Thymus (tissue), 14 donors: Measurements from ENCODE around the gene SEMA6D. TPM values are rescaled to one million over a fixed set of nuclear protein-coding genes. Genes with fewer than 3 reads are reported as not detected.

Experiments
- DNase-seq, 9 donors: peaks; one replicate each; pipeline ENCODE4 v3.0.0-alpha.2; 2013; ENCODE audit warnings: low spot score in 9 of 9, low read depth in 6 of 9, missing footprints in 1 of 9
- H3K27ac ChIP-seq, 2 donors: one replicate each; pipeline ENCODE4 v1.5.1; 2013; ENCODE audit warnings: control low read depth in 1 of 2, low read depth in 1 of 2, low read length in 1 of 2, mild to moderate bottlenecking in 1 of 2, moderate library complexity in 1 of 2
- H3K27me3 ChIP-seq, 2 donors: one replicate each; pipeline ENCODE4 v1.5.1; 2013; ENCODE audit warnings: low read length in 1 of 2; ENCODE audit not compliant: control insufficient read depth in 2 of 2, insufficient read depth in 1 of 2
- H3K36me3 ChIP-seq, 2 donors: one replicate each; pipeline ENCODE4 v1.5.1; 2013; ENCODE audit warnings: low read length in 1 of 2, mild to moderate bottlenecking in 1 of 2, moderate library complexity in 1 of 2; ENCODE audit not compliant: control insufficient read depth in 2 of 2, insufficient read depth in 2 of 2
- H3K4me1 ChIP-seq, 2 donors: one replicate each; pipeline ENCODE4 v1.5.1; 2013; ENCODE audit warnings: low read length in 2 of 2; ENCODE audit not compliant: control insufficient read depth in 2 of 2, insufficient read depth in 2 of 2
- H3K4me3 ChIP-seq, 2 donors: one replicate each; pipeline ENCODE4 v1.5.1; 2013; ENCODE audit warnings: low read length in 2 of 2, control low read depth in 1 of 2, mild to moderate bottlenecking in 1 of 2
- H3K9me3 ChIP-seq, 2 donors: one replicate each; pipeline ENCODE4 v1.5.1; 2013; ENCODE audit warnings: low read length in 1 of 2, mild to moderate bottlenecking in 1 of 2; ENCODE audit not compliant: control insufficient read depth in 2 of 2, insufficient read depth in 1 of 2
- WGBS: extraction: QIAGEN DNeasy Blood & Tissue Kit; methylation state at CpG from one replicate; pipeline ENCODE4 v1.1.7; 2013; 5-methylcytosine and 5-hydroxymethylcytosine counted together
- long read RNA-seq, 10 donors: transcript quantifications; one replicate each; lab custom pipeline, GENCODE V29; 2026
- polyA plus RNA-seq: library from polyadenylated mRNA; stranded (reverse); fragments of 200-250 nt; gene quantifications from one replicate; pipeline ENCODE4 v1.2.3, GENCODE V29; 2013
- total RNA-seq: library from RNA; stranded (reverse); fragments of 120-200 nt; gene quantifications from one replicate; pipeline ENCODE4 v1.2.4, GENCODE V29; 2013
- donor health status: healthy.

SEMA6D gene, protein sequence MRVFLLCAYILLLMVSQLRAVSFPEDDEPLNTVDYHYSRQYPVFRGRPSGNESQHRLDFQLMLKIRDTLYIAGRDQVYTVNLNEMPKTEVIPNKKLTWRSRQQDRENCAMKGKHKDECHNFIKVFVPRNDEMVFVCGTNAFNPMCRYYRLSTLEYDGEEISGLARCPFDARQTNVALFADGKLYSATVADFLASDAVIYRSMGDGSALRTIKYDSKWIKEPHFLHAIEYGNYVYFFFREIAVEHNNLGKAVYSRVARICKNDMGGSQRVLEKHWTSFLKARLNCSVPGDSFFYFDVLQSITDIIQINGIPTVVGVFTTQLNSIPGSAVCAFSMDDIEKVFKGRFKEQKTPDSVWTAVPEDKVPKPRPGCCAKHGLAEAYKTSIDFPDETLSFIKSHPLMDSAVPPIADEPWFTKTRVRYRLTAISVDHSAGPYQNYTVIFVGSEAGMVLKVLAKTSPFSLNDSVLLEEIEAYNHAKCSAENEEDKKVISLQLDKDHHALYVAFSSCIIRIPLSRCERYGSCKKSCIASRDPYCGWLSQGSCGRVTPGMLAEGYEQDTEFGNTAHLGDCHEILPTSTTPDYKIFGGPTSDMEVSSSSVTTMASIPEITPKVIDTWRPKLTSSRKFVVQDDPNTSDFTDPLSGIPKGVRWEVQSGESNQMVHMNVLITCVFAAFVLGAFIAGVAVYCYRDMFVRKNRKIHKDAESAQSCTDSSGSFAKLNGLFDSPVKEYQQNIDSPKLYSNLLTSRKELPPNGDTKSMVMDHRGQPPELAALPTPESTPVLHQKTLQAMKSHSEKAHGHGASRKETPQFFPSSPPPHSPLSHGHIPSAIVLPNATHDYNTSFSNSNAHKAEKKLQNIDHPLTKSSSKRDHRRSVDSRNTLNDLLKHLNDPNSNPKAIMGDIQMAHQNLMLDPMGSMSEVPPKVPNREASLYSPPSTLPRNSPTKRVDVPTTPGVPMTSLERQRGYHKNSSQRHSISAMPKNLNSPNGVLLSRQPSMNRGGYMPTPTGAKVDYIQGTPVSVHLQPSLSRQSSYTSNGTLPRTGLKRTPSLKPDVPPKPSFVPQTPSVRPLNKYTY
- total RNA-seq (7.6 TPM), polyA plus RNA-seq (3.9 TPM)
- long read RNA-seq, donor 1 = 0 reads
- long read RNA-seq, donor 2 = 0 reads
- long read RNA-seq, donor 3 = 0 reads
- long read RNA-seq, donor 4 = 0 reads
- long read RNA-seq, donor 5, partial matches to known transcripts = 11 of 13 reads
- long read RNA-seq, donor 5, other reads (novel, unspliced or antisense) = 0 of 13 reads
- long read RNA-seq, donor 6 = 0 reads
- long read RNA-seq, donor 7, full-length matches to known transcripts = 1 of 1 reads
- long read RNA-seq, donor 7, partial matches to known transcripts = 0 of 1 reads
- long read RNA-seq, donor 7, other reads (novel, unspliced or antisense) = 0 of 1 reads
- long read RNA-seq, donor 8 = 0 reads
- long read RNA-seq, donor 9, partial matches to known transcripts = 0 of 1 reads
- long read RNA-seq, donor 9, other reads (novel, unspliced or antisense) = 0 of 1 reads
- long read RNA-seq, donor 10 = 0 reads

DNA sequence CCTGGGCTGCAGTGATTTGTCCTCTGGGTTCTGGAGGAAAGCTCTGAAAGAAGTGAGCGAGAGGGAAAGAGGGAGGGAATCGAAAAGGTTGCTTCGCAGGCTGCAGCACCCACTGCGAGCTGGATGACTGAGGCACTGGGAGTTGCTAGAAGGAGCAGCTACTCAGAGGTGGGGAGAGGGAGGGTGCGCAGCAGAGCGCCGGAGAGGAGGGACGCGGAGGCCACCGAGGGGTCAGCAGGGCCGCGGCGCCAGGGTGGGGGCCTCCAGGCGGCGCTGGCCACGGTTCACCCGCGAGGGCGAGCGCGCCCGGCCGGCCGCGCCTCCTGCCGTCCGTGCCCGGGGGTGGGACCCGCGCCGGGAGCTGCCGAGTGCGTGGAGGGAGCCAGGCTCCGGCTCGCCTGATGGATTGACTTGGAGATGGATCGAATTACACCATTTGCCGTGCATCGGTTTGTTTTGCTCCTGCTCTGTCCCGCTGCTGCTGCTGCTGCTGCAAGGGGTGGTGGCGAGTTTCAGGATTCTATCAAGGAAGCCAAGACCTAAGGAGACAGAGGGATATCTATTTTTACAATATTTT lies at the start of gene SEMA6D:
Gene SEMA6D, plus strand, starts transcription at position 470 of the 577 bp plus-strand sequence. CDS start 42,294 bp downstream, outside the sequence.
- Histone ChIP-seq H3K36me3 (no peaks in the 10 kb centered on the region), H3K4me3 (peak within 1 kb of the TSS; percentile 29 to 39), H3K9me3 (no peaks in the 10 kb centered on the region), H3K4me1 (no peaks in the 10 kb centered on the region), H3K27me3 (peaks cover 31 to 47% of the 10 kb centered on the region in 2 donors), H3K27ac (peak within 1 kb of the TSS; percentile 47 to 52)
- 2% methylated on average over 40 of the region's 40 CpGs for WGBS
- peak in 1 of 9 donors; percentile 3 for DNase-seq

DNA sequence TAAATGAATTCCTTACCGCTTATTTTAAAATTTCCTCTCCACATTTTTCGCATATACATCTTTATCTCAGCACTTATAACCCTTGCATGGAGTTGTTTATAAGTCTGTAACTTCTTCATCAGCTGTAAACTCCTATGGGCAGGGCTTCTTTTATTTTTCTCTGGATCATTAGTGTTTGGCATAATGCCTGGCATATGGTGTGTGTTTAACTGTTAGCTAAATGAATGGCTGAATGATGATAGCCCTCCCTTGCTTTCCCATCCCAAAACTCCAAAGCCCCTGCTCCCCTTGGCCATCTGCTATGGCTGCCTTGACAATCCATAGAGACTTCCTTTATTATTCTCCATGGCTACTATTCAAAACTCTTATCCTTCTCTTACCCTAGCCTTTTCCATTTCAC lies 48.1 kb upstream of the SEMA6D start:
- Histone ChIP-seq H3K27me3 (no peaks in the 10 kb centered on the region), H3K36me3 (no peaks in the 10 kb centered on the region), H3K27ac (no peak overlapping the region), H3K4me1 (peaks cover 0 to 2% of the 10 kb centered on the region in 2 donors), H3K9me3 (no peaks in the 10 kb centered on the region), H3K4me3 (no peak overlapping the region)
- WGBS = 94% methylated on average over 2 of the region's 2 CpGs
- no peak for DNase-seq

DNA sequence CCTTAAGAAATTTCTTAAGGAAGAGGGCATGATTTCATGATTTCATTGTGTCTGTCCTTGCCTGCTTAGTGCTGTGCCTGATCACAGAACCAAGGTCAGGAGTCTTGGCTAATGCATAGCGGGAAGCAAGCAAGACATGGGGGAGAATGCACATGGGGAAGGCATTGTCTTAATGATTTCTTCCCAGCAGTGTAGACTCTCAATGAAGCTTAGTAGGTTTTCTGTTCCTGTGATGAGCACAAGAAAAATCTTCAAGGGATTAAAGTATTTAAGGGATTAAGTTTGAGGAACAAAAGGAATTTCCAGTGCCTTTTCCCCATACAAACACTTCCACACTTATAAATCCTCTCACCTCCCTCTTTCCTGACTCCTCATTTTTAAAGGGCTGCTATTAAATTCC lies 46.9 kb upstream of the SEMA6D start:
- Histone ChIP-seq H3K27me3 (no peaks in the 10 kb centered on the region), H3K4me3 (no peak overlapping the region), H3K36me3 (no peaks in the 10 kb centered on the region), H3K9me3 (no peaks in the 10 kb centered on the region), H3K27ac (no peak overlapping the region), H3K4me1 (peaks cover 0 to 2% of the 10 kb centered on the region in 2 donors)
- 98% methylated on average over 1 of the region's 1 CpG for WGBS
- no peak for DNase-seq

DNA sequence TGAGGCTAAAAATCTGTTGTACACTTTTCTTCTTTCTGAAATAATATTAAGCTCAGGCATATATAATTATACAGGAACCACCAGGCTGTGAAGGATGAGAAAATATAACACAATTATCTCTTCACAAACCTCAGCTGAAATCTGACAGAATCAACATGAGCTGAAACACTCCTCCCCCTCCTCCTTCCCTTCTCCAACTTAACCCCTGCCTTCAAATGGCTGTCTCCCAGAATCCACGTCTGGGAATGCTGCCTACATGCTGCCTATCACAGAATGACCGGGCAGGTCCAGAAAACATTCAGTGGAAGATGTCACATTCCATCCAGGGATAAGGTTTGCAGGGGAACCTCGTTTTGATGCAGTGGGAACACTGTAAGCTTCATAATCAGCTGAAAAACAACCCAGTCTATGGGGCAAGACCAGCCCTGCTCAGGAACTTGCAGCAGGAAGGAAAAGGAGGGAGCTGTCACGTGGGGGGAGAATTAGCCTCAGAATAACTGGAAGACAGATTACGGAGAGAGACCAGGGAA lies 44.0 kb upstream of the SEMA6D start:
- Histone ChIP-seq H3K4me3 (no peak overlapping the region), H3K4me1 (peaks cover 0 to 2% of the 10 kb centered on the region in 2 donors), H3K36me3 (no peaks in the 10 kb centered on the region), H3K9me3 (no peaks in the 10 kb centered on the region), H3K27me3 (no peaks in the 10 kb centered on the region), H3K27ac (no peak overlapping the region)
- WGBS = 18% methylated on average over 5 of the region's 5 CpGs
- no peak for DNase-seq

DNA sequence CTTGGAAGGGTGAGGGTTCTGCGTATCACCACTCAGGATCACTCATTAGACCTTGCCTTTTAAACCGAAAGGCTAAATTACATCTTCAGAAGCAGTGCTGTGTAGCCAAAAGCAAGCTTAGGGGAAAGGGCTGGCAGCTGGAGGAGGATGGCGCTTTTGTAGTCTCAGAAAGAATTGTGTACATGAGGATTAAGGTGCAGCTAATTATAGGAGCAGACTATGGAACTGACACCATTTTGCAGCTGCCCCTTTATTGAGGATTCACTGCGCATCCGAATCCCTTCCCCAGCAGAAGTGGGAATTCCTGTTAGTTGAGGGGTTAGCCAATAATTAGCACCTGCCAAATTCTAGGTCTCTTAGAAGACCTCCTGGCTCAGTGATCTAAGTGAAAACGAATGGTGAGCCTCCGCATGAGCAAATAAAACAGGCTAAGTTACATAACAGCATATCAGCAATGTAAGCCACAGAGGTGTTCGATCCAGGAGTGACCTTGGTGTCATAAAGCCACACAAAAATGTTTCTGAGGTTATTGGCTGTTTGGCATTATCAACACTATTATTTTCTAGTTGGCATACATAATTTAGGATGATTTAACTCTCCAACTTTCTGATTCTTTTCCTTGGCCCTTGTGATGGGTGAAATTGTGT lies 42.6 kb upstream of the SEMA6D start:
- Histone ChIP-seq H3K27ac (no peak overlapping the region), H3K4me1 (peaks cover 0 to 2% of the 10 kb centered on the region in 2 donors), H3K9me3 (no peaks in the 10 kb centered on the region), H3K27me3 (no peaks in the 10 kb centered on the region), H3K36me3 (no peaks in the 10 kb centered on the region), H3K4me3 (no peak overlapping the region)
- 97% methylated on average over 8 of the region's 8 CpGs for WGBS
- no peak for DNase-seq

DNA sequence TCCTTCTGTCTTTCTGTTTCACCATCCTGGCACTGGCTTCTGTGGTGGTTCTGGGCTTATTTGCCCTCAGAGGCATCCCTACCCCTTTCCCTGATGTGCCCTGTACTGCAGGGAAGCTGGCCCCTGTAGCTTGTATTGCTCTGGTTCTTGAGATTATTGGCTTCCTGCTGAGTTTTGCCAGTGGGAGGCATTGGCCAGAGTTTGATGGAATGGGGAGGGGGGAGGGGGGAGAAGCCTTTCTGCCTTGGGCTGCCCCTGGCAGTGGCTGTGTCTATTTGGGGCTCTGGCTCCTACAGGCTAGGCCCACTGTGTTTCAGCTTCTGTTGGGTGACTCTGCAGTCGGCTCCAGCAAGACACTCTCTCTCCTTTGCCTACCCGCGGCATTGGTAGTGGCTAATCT lies 41.6 kb upstream of the SEMA6D start:
- WGBS = 91% methylated on average over 3 of the region's 3 CpGs

DNA sequence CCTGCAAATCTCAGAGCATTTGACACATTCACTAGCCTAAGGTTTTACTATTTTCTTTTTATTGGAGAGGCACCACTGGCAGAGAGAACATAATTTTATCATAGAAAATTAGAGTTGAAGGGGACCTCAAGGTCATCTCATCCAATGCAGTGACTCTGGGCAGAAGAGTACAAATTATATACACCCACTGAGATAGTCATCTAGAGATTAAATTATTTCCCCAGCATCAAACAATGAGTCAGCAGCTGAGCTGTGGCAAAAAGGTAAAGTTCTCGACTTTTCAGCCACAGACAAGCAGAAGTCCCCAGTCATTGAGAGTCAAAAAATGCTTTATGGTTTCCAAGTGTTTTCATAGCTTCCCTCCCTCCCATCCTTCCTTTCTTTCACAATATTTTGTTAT lies 39.3 kb upstream of the SEMA6D start:
- H3K4me3 ChIP-seq = no peak overlapping the region
- no peak for DNase-seq
- 18% methylated on average over 1 of the region's 1 CpG for WGBS
- H3K27ac ChIP-seq = no peak overlapping the region
- H3K9me3 ChIP-seq = no peaks in the 10 kb centered on the region
- H3K27me3 ChIP-seq = no peaks in the 10 kb centered on the region
- no peaks in the 10 kb centered on the region for H3K36me3 ChIP-seq
- peaks cover 0 to 2% of the 10 kb centered on the region in 2 donors for H3K4me1 ChIP-seq

More for the DNA sequence above, 41.6 kb upstream of the SEMA6D start:
- Histone ChIP-seq H3K4me1 (peaks cover 0 to 2% of the 10 kb centered on the region in 2 donors), H3K36me3 (no peaks in the 10 kb centered on the region), H3K27ac (no peak overlapping the region), H3K9me3 (no peaks in the 10 kb centered on the region), H3K27me3 (no peaks in the 10 kb centered on the region), H3K4me3 (no peak overlapping the region)
- no peak for DNase-seq

DNA sequence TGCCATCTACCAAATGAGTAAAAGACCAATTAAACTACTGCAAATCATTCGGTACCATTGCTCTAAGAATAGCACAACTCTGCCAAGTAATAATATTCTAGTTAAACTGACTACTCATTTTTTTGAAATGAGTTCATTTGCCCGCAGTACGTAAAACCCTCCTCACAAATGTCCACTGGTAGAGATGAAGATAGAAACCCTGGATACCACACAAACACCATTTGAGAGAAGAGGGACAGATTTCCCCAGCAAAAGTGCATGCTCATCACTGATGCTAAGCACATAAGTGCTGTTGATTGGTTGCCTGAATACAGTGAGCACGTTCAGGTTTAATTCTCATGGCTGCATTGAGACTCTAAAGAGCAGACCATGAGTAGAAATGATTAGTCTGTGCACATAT lies 34.6 kb upstream of the SEMA6D start:
- WGBS = 98% methylated on average over 4 of the region's 4 CpGs
- Histone ChIP-seq H3K4me1 (no peaks in the 10 kb centered on the region), H3K4me3 (no peak overlapping the region), H3K27me3 (no peaks in the 10 kb centered on the region), H3K36me3 (no peaks in the 10 kb centered on the region), H3K9me3 (no peaks in the 10 kb centered on the region), H3K27ac (no peak overlapping the region)
- no peak for DNase-seq
